ENCODE data around the gene PRRC2C. TPM values are rescaled to one million over a fixed set of nuclear protein-coding genes. Genes with fewer than 3 reads are reported as not detected.

Gene PRRC2C
- total and polyA plus RNA-seq, 2 of the 13 experiments (the other 11 are each of a cell fraction or from before 2014, with no cell fraction given): 46.2 to 57.0 TPM

DNA sequence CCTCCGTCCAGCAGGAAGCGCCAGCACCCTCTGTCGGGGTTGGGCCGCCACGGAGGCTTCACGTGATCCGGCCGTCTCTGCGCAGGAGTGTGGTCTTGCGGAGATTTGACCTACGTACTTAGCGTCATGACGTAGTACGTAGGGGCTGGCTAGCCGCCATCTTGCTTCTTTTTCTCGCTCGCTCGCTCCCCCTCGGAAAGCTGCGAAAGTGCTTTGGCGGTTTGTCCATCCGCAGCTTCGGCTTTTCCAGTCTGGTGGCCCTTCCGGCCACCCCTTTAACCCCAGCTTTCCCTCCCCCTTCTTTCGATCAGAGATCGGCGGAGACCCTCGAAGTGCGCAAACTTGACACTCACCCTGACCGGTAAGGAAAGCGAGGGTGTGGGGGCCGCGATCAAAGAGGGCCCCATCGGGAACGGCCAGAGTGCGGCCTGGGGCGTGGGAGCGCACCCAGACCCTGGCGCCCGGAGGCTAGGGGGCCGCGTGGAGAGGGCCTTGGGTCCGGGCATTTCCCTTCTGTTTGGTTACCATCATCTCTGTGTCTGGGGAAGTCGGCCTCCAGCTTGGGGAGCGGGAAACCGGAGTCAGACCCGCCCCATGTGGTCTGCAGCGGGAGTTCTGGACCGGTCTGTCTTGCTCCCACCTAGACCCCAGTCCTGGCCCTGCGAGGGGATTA lies at the start of gene PRRC2C (continued):
- TF ChIP-seq, protein P1, sequence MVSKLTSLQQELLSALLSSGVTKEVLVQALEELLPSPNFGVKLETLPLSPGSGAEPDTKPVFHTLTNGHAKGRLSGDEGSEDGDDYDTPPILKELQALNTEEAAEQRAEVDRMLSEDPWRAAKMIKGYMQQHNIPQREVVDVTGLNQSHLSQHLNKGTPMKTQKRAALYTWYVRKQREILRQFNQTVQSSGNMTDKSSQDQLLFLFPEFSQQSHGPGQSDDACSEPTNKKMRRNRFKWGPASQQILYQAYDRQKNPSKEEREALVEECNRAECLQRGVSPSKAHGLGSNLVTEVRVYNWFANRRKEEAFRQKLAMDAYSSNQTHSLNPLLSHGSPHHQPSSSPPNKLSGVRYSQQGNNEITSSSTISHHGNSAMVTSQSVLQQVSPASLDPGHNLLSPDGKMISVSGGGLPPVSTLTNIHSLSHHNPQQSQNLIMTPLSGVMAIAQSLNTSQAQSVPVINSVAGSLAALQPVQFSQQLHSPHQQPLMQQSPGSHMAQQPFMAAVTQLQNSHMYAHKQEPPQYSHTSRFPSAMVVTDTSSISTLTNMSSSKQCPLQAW (CRISPR knock-in tag; IDR thresholded peaks at IDR 0.05): peak; percentile 62
- TF ChIP-seq PTBP1 (IDR thresholded peaks at IDR 0.05; ENCODE audit: low read depth, low read length, poor library complexity, severe bottlenecking) (no peak), GLI4 (CRISPR knock-in tag; IDR thresholded peaks at IDR 0.05; ENCODE audit: borderline replicate concordance) (0 out of 2 replicates have a peak, but pooled peaks have one; percentile 25), HNF4G (IDR thresholded peaks at IDR 0.05; ENCODE audit: borderline replicate concordance, low read depth, low read length) (no peak), HNF4G (CRISPR knock-in tag; IDR thresholded peaks at IDR 0.05; ENCODE audit: borderline replicate concordance, low read depth) (no peak), NCOA1 (CRISPR knock-in tag; IDR thresholded peaks at IDR 0.05) (no peak), ZMAT3 (CRISPR knock-in tag; conservative IDR thresholded peaks at IDR 0.05) (no peak), EP300 (IDR thresholded peaks at IDR 0.05; ENCODE audit: low read depth in 2 of 2, low read length in 2 of 2) (peak in 1 of 2 experiments; percentile 26; a peak in 1 of 4 replicates), EP300 (CRISPR knock-in tag; IDR thresholded peaks at IDR 0.05; ENCODE audit: borderline replicate concordance) (peak; percentile 26; the same call in 1 of the 2 replicates), ZNF652 (CRISPR knock-in tag; IDR thresholded peaks at IDR 0.05; ENCODE audit: borderline replicate concordance, low read depth) (no peak), ZNF75D (CRISPR knock-in tag; IDR thresholded peaks at IDR 0.05; ENCODE audit: borderline replicate concordance) (0 out of 2 replicates have a peak, but pooled peaks have one; percentile 83), SNAPC2 (CRISPR knock-in tag; IDR thresholded peaks at IDR 0.05) (peak; percentile 63; the same call in 1 of the 2 replicates), ZNF850 (CRISPR knock-in tag; conservative IDR thresholded peaks at IDR 0.05) (no peak), MTF1 (CRISPR knock-in tag; IDR thresholded peaks at IDR 0.05) (no peak), ZSCAN30 (CRISPR knock-in tag; IDR thresholded peaks at IDR 0.05) (no peak; the same call in 1 of the 2 replicates), ISL2 (CRISPR knock-in tag; IDR thresholded peaks at IDR 0.05) (no peak)
- TF ChIP-seq, protein P2, sequence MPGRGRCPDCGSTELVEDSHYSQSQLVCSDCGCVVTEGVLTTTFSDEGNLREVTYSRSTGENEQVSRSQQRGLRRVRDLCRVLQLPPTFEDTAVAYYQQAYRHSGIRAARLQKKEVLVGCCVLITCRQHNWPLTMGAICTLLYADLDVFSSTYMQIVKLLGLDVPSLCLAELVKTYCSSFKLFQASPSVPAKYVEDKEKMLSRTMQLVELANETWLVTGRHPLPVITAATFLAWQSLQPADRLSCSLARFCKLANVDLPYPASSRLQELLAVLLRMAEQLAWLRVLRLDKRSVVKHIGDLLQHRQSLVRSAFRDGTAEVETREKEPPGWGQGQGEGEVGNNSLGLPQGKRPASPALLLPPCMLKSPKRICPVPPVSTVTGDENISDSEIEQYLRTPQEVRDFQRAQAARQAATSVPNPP (CRISPR knock-in tag; IDR thresholded peaks at IDR 0.05): no peak
- TF ChIP-seq, protein P3, sequence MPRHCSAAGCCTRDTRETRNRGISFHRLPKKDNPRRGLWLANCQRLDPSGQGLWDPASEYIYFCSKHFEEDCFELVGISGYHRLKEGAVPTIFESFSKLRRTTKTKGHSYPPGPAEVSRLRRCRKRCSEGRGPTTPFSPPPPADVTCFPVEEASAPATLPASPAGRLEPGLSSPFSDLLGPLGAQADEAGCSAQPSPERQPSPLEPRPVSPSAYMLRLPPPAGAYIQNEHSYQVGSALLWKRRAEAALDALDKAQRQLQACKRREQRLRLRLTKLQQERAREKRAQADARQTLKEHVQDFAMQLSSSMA (CRISPR knock-in tag; IDR thresholded peaks at IDR 0.05): peak; percentile 31; the same call in 1 of the 2 replicates
- TF ChIP-seq, protein P4, sequence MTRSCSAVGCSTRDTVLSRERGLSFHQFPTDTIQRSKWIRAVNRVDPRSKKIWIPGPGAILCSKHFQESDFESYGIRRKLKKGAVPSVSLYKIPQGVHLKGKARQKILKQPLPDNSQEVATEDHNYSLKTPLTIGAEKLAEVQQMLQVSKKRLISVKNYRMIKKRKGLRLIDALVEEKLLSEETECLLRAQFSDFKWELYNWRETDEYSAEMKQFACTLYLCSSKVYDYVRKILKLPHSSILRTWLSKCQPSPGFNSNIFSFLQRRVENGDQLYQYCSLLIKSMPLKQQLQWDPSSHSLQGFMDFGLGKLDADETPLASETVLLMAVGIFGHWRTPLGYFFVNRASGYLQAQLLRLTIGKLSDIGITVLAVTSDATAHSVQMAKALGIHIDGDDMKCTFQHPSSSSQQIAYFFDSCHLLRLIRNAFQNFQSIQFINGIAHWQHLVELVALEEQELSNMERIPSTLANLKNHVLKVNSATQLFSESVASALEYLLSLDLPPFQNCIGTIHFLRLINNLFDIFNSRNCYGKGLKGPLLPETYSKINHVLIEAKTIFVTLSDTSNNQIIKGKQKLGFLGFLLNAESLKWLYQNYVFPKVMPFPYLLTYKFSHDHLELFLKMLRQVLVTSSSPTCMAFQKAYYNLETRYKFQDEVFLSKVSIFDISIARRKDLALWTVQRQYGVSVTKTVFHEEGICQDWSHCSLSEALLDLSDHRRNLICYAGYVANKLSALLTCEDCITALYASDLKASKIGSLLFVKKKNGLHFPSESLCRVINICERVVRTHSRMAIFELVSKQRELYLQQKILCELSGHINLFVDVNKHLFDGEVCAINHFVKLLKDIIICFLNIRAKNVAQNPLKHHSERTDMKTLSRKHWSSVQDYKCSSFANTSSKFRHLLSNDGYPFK (CRISPR knock-in tag; IDR thresholded peaks at IDR 0.05; ENCODE audit: borderline replicate concordance): peak; percentile 80; the same call in 1 of the 2 replicates
- TF ChIP-seq, protein P5, sequence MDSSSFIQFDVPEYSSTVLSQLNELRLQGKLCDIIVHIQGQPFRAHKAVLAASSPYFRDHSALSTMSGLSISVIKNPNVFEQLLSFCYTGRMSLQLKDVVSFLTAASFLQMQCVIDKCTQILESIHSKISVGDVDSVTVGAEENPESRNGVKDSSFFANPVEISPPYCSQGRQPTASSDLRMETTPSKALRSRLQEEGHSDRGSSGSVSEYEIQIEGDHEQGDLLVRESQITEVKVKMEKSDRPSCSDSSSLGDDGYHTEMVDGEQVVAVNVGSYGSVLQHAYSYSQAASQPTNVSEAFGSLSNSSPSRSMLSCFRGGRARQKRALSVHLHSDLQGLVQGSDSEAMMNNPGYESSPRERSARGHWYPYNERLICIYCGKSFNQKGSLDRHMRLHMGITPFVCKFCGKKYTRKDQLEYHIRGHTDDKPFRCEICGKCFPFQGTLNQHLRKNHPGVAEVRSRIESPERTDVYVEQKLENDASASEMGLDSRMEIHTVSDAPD (CRISPR knock-in tag; IDR thresholded peaks at IDR 0.05): no peak

Data from HepG2 (cell line).